A549 treated with DMSO at 1 μM for 4 hours (cell line): ENCODE data around the gene ZNF770. TPM values are rescaled to one million over a fixed set of nuclear protein-coding genes. Genes with fewer than 3 reads are reported as not detected.

Experiments
- total RNA-seq: library from RNA; stranded (reverse); fragments of 200-300 nt; extraction: Qiagen RNA extraction; gene quantifications from 5 replicates; pipeline ENCODE4 v1.2.3, GENCODE V29; 2022; ENCODE audit warnings: low read depth

Gene ZNF770, protein sequence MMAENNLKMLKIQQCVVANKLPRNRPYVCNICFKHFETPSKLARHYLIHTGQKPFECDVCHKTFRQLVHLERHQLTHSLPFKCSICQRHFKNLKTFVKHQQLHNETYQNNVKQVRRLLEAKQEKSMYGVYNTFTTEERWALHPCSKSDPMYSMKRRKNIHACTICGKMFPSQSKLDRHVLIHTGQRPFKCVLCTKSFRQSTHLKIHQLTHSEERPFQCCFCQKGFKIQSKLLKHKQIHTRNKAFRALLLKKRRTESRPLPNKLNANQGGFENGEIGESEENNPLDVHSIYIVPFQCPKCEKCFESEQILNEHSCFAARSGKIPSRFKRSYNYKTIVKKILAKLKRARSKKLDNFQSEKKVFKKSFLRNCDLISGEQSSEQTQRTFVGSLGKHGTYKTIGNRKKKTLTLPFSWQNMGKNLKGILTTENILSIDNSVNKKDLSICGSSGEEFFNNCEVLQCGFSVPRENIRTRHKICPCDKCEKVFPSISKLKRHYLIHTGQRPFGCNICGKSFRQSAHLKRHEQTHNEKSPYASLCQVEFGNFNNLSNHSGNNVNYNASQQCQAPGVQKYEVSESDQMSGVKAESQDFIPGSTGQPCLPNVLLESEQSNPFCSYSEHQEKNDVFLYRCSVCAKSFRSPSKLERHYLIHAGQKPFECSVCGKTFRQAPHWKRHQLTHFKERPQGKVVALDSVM
- total RNA-seq, result 14.8 to 22.1 TPM (median 18.9 TPM) in 5 replicates

GRCh38 chr15:34988027-34988902, at the start of gene ZNF770:
TSS of gene ZNF770 (minus strand) at chr15:34988287. CDS start at chr15:34983434, 4,853 bp downstream.

DNA sequence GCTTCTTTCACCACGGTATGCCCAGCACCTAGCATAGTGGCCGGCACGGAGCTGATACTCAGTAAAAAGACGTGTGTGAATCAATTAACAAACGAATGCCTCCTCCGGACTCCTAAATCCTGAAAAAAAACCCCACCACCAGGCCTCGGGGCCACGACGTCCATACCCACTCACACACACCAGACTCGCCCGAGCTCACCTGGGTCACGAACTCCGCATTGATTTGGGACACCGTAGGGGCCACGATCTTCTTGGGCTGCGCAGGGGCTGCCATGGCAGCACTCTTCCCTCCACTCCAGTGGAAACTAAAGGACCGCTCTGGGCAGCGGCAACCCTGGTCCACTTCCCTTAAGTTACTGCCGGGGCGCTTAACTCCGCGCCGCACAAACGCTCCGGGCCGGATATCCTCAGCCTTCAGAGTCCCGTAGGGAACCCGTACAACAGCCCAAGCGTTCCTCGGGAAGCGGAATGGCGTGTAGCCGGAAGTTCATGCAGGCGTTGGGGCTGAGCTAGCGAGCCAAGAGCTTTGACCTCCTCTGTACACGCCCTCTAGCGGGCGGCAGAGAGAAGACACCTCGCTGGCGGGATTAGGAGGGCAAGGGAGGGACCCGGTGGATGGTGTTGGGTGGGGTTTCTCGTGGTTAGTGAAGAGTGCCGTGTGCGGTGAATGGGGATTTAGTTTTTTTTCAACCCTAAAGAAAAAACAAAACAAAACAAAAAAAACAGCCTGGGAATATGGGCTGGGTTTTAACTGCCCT, 18.6 kb downstream of the ZNF770 start, which contains the start of gene AQR:
Gene AQR (minus strand): TSS at position 403 of the 758 bp plus-strand sequence. CDS start 129 bp downstream, at position 274.

Other genes starting within 250 kb of the ZNF770 start
- gene GJD2, start 233.3 kb downstream of the ZNF770 start, total RNA-seq, result not detected in 5 replicates
- gene ACTC1, start 192.7 kb downstream of the ZNF770 start, total RNA-seq, result 0.10 to 0.52 TPM (median 0.25 TPM) in 5 replicates
- gene AQR, start 18.5 kb downstream of the ZNF770 start, total RNA-seq, result 24.5 to 38.2 TPM (median 35.0 TPM) in 5 replicates
- not detected in 5 replicates for gene NANOGP8, start 97.0 kb upstream of the ZNF770 start, total RNA-seq